ENCODE data around the gene LIG4. TPM values are rescaled to one million over a fixed set of nuclear protein-coding genes. Genes with fewer than 3 reads are reported as not detected.
A peak's percentile ranks its signal among the peaks of the same experiment; 100 is the strongest.

The LIG4 gene
- total and polyA plus RNA-seq, 9 of the 15 experiments (the other 6 are each of a cell fraction or from before 2014, with no cell fraction given), result 1.5 to 7.8 (median 5.1) TPM

- TF ChIP-seq ZKSCAN8 (CRISPR knock-in tag; IDR thresholded peaks at IDR 0.05), result no peak
- TF ChIP-seq FOXA3 (CRISPR knock-in tag; conservative IDR thresholded peaks at IDR 0.05 in 1 of 2, IDR thresholded peaks at IDR 0.05 in 1 of 2), result no peak
- no peak for TF ChIP-seq E2F5 (CRISPR knock-in tag; IDR thresholded peaks at IDR 0.05)
- TF ChIP-seq L3MBTL2 (IDR thresholded peaks at IDR 0.05), result peak; percentile 80
- peak; percentile 25 for TF ChIP-seq TBP (optimal IDR thresholded peaks at IDR 0.05; ENCODE audit: low read depth, low read length)
- TF ChIP-seq ZNF174 (CRISPR knock-in tag; IDR thresholded peaks at IDR 0.05), result no peak
- no peak for TF ChIP-seq NR2C1 (IDR thresholded peaks at IDR 0.05)
- no peak for TF ChIP-seq NR2C1 (tag; IDR thresholded peaks at IDR 0.05)
- TF ChIP-seq ZNF224 (CRISPR knock-in tag; IDR thresholded peaks at IDR 0.05), result no peak
- peak; percentile 33; the same call in 1 of the 2 replicates for TF ChIP-seq ZFX (CRISPR knock-in tag; IDR thresholded peaks at IDR 0.05)
- TF ChIP-seq STAT5A (IDR thresholded peaks at IDR 0.05; ENCODE audit: borderline replicate concordance, low read length), result no peak
- TF ChIP-seq ZBTB9 (CRISPR knock-in tag; IDR thresholded peaks at IDR 0.05), result no peak
These were observed at the start of gene LIG4 (continued) for GRCh38 chr13:108215436-108215835.
